B cell (primary cell): ENCODE data around the gene AGAP1.

Experiments
- EZH2 ChIP-seq: IDR thresholded peaks from 2 replicates; pipeline ENCODE4 v1.6.1; 2012; ENCODE audit warnings: borderline replicate concordance, low read depth, mild to moderate bottlenecking, moderate library complexity, low read length; ENCODE audit not compliant: insufficient read depth, poor library complexity, severe bottlenecking
- TF ChIP-seq, protein P1 (sequence below): fragments of 200-600 bp; IDR thresholded peaks from one replicate; pipeline ENCODE4 v1.8.0; 2022; ENCODE audit warnings: antibody characterized with exemption, mild to moderate bottlenecking

DNA sequence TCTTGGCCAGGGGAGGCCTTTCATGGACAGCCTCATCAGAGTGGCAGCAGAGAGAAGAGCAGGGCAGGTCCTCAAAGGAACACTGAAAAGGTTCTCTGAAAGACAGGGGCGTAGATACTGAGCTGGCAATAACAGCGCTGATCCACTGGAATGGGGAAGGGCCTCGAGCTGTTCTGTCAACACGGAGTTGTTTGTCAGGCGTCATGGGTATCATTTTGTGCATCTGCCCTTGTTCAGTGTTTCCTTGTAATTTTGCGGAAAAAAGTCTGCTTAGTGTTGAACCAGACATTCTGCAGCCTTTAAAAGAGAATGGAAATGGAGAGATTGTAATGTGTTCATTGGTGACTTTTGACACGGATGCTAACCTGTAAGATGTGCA, 21.5 kb downstream of the AGAP1 start:
- TF ChIP-seq EZH2 = no peak
- TF ChIP-seq, protein P1, sequence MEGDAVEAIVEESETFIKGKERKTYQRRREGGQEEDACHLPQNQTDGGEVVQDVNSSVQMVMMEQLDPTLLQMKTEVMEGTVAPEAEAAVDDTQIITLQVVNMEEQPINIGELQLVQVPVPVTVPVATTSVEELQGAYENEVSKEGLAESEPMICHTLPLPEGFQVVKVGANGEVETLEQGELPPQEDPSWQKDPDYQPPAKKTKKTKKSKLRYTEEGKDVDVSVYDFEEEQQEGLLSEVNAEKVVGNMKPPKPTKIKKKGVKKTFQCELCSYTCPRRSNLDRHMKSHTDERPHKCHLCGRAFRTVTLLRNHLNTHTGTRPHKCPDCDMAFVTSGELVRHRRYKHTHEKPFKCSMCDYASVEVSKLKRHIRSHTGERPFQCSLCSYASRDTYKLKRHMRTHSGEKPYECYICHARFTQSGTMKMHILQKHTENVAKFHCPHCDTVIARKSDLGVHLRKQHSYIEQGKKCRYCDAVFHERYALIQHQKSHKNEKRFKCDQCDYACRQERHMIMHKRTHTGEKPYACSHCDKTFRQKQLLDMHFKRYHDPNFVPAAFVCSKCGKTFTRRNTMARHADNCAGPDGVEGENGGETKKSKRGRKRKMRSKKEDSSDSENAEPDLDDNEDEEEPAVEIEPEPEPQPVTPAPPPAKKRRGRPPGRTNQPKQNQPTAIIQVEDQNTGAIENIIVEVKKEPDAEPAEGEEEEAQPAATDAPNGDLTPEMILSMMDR = no peak
